Measurements from ENCODE around the gene DNAAF5. TPM values are rescaled to one million over a fixed set of nuclear protein-coding genes. Genes with fewer than 3 reads are reported as not detected.

The DNAAF5 gene
- total RNA-seq, 6 experiments from 2014 or later = 9.5 to 22.8 (median 10.5) TPM

DNA sequence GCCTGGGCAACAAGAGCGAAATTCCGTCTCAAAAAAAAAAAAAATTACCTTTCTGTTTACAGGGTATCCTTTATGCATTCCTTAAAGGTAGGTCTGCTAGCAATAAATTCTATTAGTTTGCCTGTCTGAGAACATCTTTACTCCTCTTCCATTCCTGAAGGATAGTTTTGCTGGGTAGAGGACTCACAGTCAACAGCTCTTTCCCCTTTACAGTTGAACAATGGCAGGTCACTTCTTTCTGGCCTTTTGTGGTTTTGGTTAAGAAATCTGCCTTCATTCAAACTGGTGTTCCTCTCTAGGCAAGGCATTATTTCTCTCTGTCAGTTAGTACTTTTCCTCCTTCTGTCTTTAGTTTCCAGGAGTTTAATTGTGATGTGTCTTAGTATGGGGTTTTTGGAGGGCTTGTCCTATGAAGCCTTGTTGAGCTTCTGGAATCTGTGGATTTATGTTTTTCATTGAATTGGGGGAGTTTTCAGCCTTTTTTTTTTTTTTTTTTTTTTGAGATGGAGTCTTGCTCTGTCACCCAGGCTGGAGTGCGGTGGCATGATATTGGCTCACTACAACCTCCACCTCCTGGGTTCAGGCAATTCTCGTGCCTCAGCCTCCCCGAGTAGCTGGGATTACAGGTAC, 4.8 kb upstream of the DNAAF5 start:
- Histone ChIP-seq H3K4me1 (peaks cover 0 to 7% (median 0%) of the 10 kb centered on the region in 4 donors), H3K4me3 (no peak overlapping the region), H3K27ac (no peak overlapping the region), H3K9me3 (no peaks in the 10 kb centered on the region), H3K36me3 (no peaks in the 10 kb centered on the region), H3K27me3 (no peaks in the 10 kb centered on the region)
- ATAC-seq (no peak), DNase-seq (no peak)
- 98% methylated on average over 4 of the region's 5 CpGs for WGBS (ENCODE audit: insufficient coverage, low coverage, low lambda C conversion rate, missing lambda C conversion rate)
- intact Hi-C loops (cut with DNase I) = no loop called here
- TF ChIP-seq, protein P1, sequence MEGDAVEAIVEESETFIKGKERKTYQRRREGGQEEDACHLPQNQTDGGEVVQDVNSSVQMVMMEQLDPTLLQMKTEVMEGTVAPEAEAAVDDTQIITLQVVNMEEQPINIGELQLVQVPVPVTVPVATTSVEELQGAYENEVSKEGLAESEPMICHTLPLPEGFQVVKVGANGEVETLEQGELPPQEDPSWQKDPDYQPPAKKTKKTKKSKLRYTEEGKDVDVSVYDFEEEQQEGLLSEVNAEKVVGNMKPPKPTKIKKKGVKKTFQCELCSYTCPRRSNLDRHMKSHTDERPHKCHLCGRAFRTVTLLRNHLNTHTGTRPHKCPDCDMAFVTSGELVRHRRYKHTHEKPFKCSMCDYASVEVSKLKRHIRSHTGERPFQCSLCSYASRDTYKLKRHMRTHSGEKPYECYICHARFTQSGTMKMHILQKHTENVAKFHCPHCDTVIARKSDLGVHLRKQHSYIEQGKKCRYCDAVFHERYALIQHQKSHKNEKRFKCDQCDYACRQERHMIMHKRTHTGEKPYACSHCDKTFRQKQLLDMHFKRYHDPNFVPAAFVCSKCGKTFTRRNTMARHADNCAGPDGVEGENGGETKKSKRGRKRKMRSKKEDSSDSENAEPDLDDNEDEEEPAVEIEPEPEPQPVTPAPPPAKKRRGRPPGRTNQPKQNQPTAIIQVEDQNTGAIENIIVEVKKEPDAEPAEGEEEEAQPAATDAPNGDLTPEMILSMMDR (IDR thresholded peaks at IDR 0.05) = no peak
- TF ChIP-seq POLR2A (IDR thresholded peaks at IDR 0.05) = no peak

DNA sequence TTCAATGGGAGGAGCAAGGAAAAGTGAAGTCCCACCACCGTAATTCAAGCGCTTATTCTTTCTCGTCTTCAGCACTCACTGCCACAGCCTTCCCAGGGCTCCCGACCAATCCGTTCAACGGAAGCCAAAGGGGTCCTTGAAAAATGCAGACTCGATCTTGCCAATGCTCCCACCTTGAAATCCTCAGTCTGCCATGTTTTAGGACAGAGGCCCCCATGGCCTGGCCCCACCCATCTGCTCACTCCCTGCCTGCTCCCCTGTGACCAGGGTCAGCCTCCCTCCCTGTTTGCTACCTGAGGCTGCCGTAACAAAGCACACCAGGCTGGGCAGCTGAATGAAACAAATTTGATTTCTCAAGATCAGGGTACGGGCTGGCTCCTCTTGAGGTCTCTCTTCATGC, 3.0 kb upstream of the DNAAF5 start:
- H3K4me3 ChIP-seq = no peak overlapping the region
- no peaks in the 10 kb centered on the region for H3K9me3 ChIP-seq
- H3K27me3 ChIP-seq = no peaks in the 10 kb centered on the region
- intact Hi-C loops (cut with DNase I) = no loop called here
- H3K4me1 ChIP-seq = peaks cover 0 to 11% (median 0%) of the 10 kb centered on the region in 4 donors
- TF ChIP-seq POLR2A (IDR thresholded peaks at IDR 0.05) = no peak
- TF ChIP-seq, protein P1 (IDR thresholded peaks at IDR 0.05) = no peak
- H3K36me3 ChIP-seq = no peaks in the 10 kb centered on the region
- no peak for DNase-seq
- WGBS (ENCODE audit: insufficient coverage, low coverage, low lambda C conversion rate, missing lambda C conversion rate) = 87% methylated on average over 9 of the region's 9 CpGs
- ATAC-seq = no peak
- H3K27ac ChIP-seq = no peak overlapping the region

DNA sequence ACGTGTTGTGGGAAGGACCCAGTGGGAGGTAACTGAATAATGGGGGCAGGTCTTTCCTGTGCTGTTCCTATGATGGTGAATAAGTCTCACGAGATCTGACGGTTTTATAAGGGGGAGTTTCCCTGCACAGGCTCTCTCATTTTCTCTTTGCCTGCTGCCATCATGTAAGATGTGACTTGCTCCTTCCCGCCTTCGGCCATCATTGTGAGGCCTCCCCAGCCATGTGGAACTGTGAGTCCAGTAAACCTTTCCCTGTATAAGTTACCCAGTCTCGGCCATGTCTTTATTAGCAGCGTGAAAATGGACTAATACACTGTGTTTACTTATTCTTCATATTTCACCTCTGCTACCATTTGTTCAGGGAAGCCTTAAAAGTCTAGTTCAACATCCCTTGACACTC, 2.2 kb upstream of the DNAAF5 start:
- TF ChIP-seq POLR2A (IDR thresholded peaks at IDR 0.05) = no peak
- TF ChIP-seq, protein P1 (IDR thresholded peaks at IDR 0.05) = no peak
- no peak overlapping the region for H3K27ac ChIP-seq
- no peaks in the 10 kb centered on the region for H3K9me3 ChIP-seq
- peaks cover 0 to 11% (median 0%) of the 10 kb centered on the region in 4 donors for H3K4me1 ChIP-seq
- 92% methylated on average over 5 of the region's 7 CpGs for WGBS (ENCODE audit: insufficient coverage, low coverage, low lambda C conversion rate, missing lambda C conversion rate)
- DNase-seq (no peak), ATAC-seq (no peak)
- no peaks in the 10 kb centered on the region for H3K36me3 ChIP-seq
- H3K27me3 ChIP-seq = no peaks in the 10 kb centered on the region
- no peak overlapping the region for H3K4me3 ChIP-seq
- intact Hi-C loops (cut with DNase I) = no loop called here

DNA sequence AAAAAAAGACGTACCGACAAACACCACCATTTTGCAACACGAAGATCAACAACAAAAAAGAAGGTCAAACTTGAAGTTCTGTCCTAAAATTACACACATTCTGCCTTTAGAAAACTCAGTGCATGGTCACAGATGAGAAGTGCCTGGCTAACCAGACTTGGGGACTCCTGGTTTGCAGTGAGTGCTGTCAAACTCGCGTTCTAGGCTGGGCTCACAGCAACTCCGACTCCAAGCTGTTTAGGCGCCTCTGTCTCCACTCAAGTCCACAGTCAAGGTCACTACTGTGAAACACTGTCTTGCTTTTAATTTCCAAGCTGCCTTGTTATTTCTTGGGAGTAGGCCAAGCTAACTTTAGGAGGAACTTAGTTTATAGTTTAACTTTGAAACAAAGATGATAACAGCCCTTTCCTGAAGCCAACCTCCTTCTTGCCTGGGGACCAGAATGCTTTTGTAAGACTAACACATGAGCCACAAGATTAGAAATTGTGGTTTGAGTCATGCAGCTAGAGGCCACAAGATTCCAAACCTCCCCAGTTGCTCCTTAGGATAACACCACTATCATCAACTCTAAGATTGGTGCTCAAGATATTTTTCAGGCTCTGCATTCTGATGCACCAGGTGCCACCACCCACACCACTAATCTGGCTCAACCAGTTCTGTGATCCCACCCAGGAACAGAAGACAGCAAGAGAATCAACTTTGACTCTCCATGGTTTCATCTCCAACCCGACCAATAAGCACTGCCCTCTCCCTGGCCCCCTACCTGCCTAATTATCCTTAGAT, 1.1 kb upstream of the DNAAF5 start:
- no peak for ATAC-seq
- 100% methylated on average over 2 of the region's 8 CpGs for WGBS (ENCODE audit: insufficient coverage, low coverage, low lambda C conversion rate, missing lambda C conversion rate)

More for the DNA sequence above, 1.1 kb upstream of the DNAAF5 start:
- Histone ChIP-seq H3K27ac (no peak overlapping the region), H3K4me1 (peaks cover 0 to 11% (median 0%) of the 10 kb centered on the region in 4 donors), H3K36me3 (no peaks in the 10 kb centered on the region), H3K4me3 (peak overlapping the region in 2 of 3 donors; percentile 68 to 98), H3K27me3 (no peaks in the 10 kb centered on the region), H3K9me3 (no peaks in the 10 kb centered on the region)
- no peak for DNase-seq
- TF ChIP-seq POLR2A (IDR thresholded peaks at IDR 0.05) = no peak
- TF ChIP-seq, protein P1 (IDR thresholded peaks at IDR 0.05) = no peak
- intact Hi-C loops (cut with DNase I) = no loop called here
